ENCODE measurements around the gene URB2.
A peak's percentile ranks its signal among the peaks of the same experiment; 100 is the strongest.

URB2 gene

DNA sequence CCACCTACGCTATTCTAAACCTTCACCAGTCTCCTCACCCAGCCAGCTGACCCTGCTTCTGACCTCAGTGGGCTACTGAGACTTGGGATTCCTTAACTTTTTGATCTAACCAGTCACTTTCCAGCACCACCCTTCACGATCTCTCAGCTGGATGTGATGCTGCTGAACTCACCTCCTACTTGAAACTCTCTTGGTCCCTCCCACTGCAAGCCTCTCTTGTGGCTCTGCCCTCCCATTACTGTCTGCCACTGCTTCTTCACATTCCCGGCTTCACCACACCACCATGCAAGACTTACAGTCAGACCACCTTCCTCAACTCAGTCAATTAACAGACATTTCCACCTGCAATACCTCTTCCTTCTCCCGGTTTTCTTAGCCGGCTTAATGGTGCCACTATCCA lies 6.4 kb upstream of the URB2 start (continued):
- no peak for TF ChIP-seq PRDM6 (tag by site-specific recombination; IDR thresholded peaks at IDR 0.05)
- TF ChIP-seq, protein P1, sequence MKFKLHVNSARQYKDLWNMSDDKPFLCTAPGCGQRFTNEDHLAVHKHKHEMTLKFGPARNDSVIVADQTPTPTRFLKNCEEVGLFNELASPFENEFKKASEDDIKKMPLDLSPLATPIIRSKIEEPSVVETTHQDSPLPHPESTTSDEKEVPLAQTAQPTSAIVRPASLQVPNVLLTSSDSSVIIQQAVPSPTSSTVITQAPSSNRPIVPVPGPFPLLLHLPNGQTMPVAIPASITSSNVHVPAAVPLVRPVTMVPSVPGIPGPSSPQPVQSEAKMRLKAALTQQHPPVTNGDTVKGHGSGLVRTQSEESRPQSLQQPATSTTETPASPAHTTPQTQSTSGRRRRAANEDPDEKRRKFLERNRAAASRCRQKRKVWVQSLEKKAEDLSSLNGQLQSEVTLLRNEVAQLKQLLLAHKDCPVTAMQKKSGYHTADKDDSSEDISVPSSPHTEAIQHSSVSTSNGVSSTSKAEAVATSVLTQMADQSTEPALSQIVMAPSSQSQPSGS (tag by site-specific recombination; IDR thresholded peaks at IDR 0.05; ENCODE audit: low read depth), result no peak
- peak; percentile 75 for TF ChIP-seq EGR2 (tag by site-specific recombination; IDR thresholded peaks at IDR 0.05; ENCODE audit: low read depth)
- TF ChIP-seq ZFP37 (tag by site-specific recombination; IDR thresholded peaks at IDR 0.05), result no peak
- peak; percentile 58 for TF ChIP-seq ZFHX2 (tag by site-specific recombination; conservative IDR thresholded peaks at IDR 0.05)
- TF ChIP-seq ZNF292 (tag by site-specific recombination; IDR thresholded peaks at IDR 0.05; ENCODE audit: borderline replicate concordance, low read depth), result no peak
- TF ChIP-seq OSR2 (tag by site-specific recombination; IDR thresholded peaks at IDR 0.05), result peak; percentile 56
- TF ChIP-seq GLIS2 (tag by site-specific recombination; IDR thresholded peaks at IDR 0.05), result no peak
- peak; percentile 37 for TF ChIP-seq PRDM10 (tag by site-specific recombination; IDR thresholded peaks at IDR 0.05)
- TF ChIP-seq INSM2 (tag by site-specific recombination; IDR thresholded peaks at IDR 0.05), result no peak
- no peak for TF ChIP-seq RBAK (tag by site-specific recombination; IDR thresholded peaks at IDR 0.05)
- TF ChIP-seq YY2 (tag by site-specific recombination; IDR thresholded peaks at IDR 0.05), result no peak
- no peak for TF ChIP-seq ZNF280D (tag by site-specific recombination; IDR thresholded peaks at IDR 0.05)
- TF ChIP-seq HOXA7 (CRISPR knock-in tag; IDR thresholded peaks at IDR 0.05; ENCODE audit: borderline replicate concordance), result no peak
- TF ChIP-seq ZNF707 (tag by site-specific recombination; IDR thresholded peaks at IDR 0.05), result no peak
- peak; percentile 25; the same call in 1 of the 2 replicates for TF ChIP-seq SP2 (tag by site-specific recombination; IDR thresholded peaks at IDR 0.05)
- no peak for TF ChIP-seq ZNF354C (tag by site-specific recombination; IDR thresholded peaks at IDR 0.05; ENCODE audit: borderline replicate concordance, low read depth)
- TF ChIP-seq ZNF302 (tag by site-specific recombination; IDR thresholded peaks at IDR 0.05; ENCODE audit: low read depth), result no peak
- no peak for TF ChIP-seq ZNF404 (tag by site-specific recombination; IDR thresholded peaks at IDR 0.05)
- no peak for TF ChIP-seq ZEB2 (tag by site-specific recombination; IDR thresholded peaks at IDR 0.05)
- TF ChIP-seq WT1 (tag by site-specific recombination; IDR thresholded peaks at IDR 0.05), result no peak
- 0 out of 2 replicates have a peak, but pooled peaks have one; percentile 57 for TF ChIP-seq ZNF10 (tag by site-specific recombination; IDR thresholded peaks at IDR 0.05)
- no peak for TF ChIP-seq ZNF341 (tag by site-specific recombination; IDR thresholded peaks at IDR 0.05; ENCODE audit: low read depth)
- no peak for TF ChIP-seq MYNN (tag by site-specific recombination; IDR thresholded peaks at IDR 0.05; ENCODE audit: borderline replicate concordance)
- TF ChIP-seq SP7 (tag by site-specific recombination; IDR thresholded peaks at IDR 0.05), result no peak
- TF ChIP-seq ZNF19 (tag by site-specific recombination; IDR thresholded peaks at IDR 0.05; ENCODE audit: low read depth), result no peak
- no peak for TF ChIP-seq ZNF501 (tag by site-specific recombination; IDR thresholded peaks at IDR 0.05)
- no peak for TF ChIP-seq PRDM1 (tag by site-specific recombination; IDR thresholded peaks at IDR 0.05)
- TF ChIP-seq ZNF398 (tag by site-specific recombination; IDR thresholded peaks at IDR 0.05), result no peak
